H1 (cell line): ENCODE measurements around the gene MYOCD. TPM values are rescaled to one million over a fixed set of nuclear protein-coding genes. Genes with fewer than 3 reads are reported as not detected.

Experiments
- SUZ12 ChIP-seq: fragments of 200-600 bp; sonication (generic); IDR thresholded peaks from 2 replicates; pipeline ENCODE4 v1.6.1; 2012; ENCODE audit warnings: mild to moderate bottlenecking, inconsistent platforms, low read length, moderate library complexity, mixed read lengths
- polyA plus RNA-seq, 7 experiments: library from polyadenylated mRNA; depleted of rRNA in 3 of 7; stranded (reverse) in 5 of 7; unstranded in 2 of 7; fragments of >200 nt in 5 of 7; fragments of 200-250 nt in 2 of 7; gene quantifications; 1 replicate in 5 of 7; 2 replicates in 1 of 7; 4 replicates in 1 of 7; pipeline versions ENCODE4 v1.2.1 to v1.2.3, GENCODE V29; 2011 to 2013; ENCODE audit warnings: missing spikeins in 2 of 7, mixed read lengths in 2 of 7
- total RNA-seq: library from RNA; stranded (reverse); fragmentation: NEBNext Ultra II Directional; extraction: Animal tissue kit (Norgen Biotek cat#: 25700); gene quantifications from 2 replicates; pipeline ENCODE4 v1.2.1, GENCODE V29; 2021

Gene MYOCD
- total and polyA plus RNA-seq, 2 of the 8 experiments (the other 6 are each of a cell fraction or from before 2014, with no cell fraction given), result 0.30 to 4.9 TPM

DNA sequence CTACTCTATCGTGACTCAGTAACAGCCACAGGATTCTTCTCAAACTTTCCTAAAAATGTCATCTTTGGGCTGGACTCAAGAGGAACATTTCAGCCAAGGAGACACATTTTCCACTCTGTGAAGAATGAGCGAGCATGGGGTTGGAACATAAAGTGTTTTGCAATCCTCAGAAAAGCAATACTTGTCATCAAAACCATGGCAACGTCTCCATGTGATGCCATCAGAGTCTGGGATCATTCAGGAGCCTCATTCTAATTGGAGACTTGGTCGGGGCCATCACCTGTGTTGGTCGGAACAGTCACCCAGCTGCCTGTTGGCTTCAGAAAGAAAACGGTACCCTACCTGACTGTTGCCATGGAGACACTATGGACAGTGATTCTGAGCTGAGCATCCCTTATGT lies 25.5 kb downstream of the MYOCD start (continued):
- no peak for TF ChIP-seq SUZ12
